Activated CD4-positive, alpha-beta memory T cell treated with anti-CD3 and anti-CD28 coated beads for 36 hours (primary cell): ENCODE measurements around the gene SNW1. TPM values are rescaled to one million over a fixed set of nuclear protein-coding genes. Genes with fewer than 3 reads are reported as not detected.
A peak's percentile ranks its signal among the peaks of the same experiment; 100 is the strongest.

Experiments used
- CTCF ChIA-PET: fragments of 350-600 bp; sonication (Branson Sonifier 250); formaldehyde crosslinking; loops from one replicate; lab custom pipeline; 2021; ENCODE audit warnings: antibody characterized with exemption, inconsistent platforms; lab: Charles Lee
- POLR2A ChIA-PET: fragments of 350-600 bp; sonication (Branson Sonifier 250); formaldehyde crosslinking; loops from one replicate; lab custom pipeline; 2021; ENCODE audit warnings: antibody characterized with exemption; lab: Charles Lee
- DNase-seq: peaks from one replicate; pipeline ENCODE4 v3.0.0-alpha.2; 2020
- H3K27ac Mint-ChIP-seq: one replicate; pipeline ENCODE4 v1.8.0; 2021; ENCODE audit warnings: mixed read lengths
- H3K27me3 Mint-ChIP-seq: one replicate; pipeline ENCODE4 v1.8.0; 2021; ENCODE audit warnings: mixed read lengths
- H3K36me3 Mint-ChIP-seq: one replicate; pipeline ENCODE4 v1.8.0; 2021; ENCODE audit warnings: mixed read lengths
- H3K4me1 Mint-ChIP-seq: one replicate; pipeline ENCODE4 v1.8.0; 2021; ENCODE audit warnings: low read depth, mixed read lengths
- H3K4me3 Mint-ChIP-seq: one replicate; pipeline ENCODE4 v1.8.0; 2021; ENCODE audit warnings: mild to moderate bottlenecking, mixed read lengths
- H3K9me3 Mint-ChIP-seq: one replicate; pipeline ENCODE4 v1.8.0; 2021; ENCODE audit warnings: mixed read lengths
- intact Hi-C: fragments of 100-400 bp; cut with micrococcal nuclease; formaldehyde crosslinking; loops from one replicate; pipeline ENCODE4 v1.15.1; 2023
- total RNA-seq, 2 experiments: library from RNA; stranded (reverse); gene quantifications; one replicate each; pipeline ENCODE4 v1.2.3, GENCODE V29; 2021

Gene SNW1
- total RNA-seq, 2 experiments from 2014 or later, result 115 to 120 TPM

GRCh38 chr14:77707724-77708408, 53.1 kb downstream of the SNW1 start, which contains the start of the genes ALKBH1 and SLIRP:
ALKBH1 (minus strand) TSS chr14:77708023; CDS start chr14:77708004, 19 bp downstream.
SLIRP (plus strand) TSS chr14:77708103; CDS start chr14:77708112, 9 bp downstream.
- H3K9me3 Mint-ChIP-seq, result no peaks in the 10 kb centered on the region
- DNase-seq, result peak; percentile 93
- POLR2A ChIA-PET, result interaction anchor here (0.8 to 1.1 kb wide), 3 partner anchors 13 to 331 kb away, joined by 3 read pairs; partner anchors contain the start of genes ADCK1, SAMD15 and TMED8
- CTCF ChIA-PET, result interaction anchor here (0.6 to 2.0 kb wide), 4 partner anchors 249 to 560 kb away, joined by 3 to 10 read pairs (median 4); partner anchors contain the start of genes AHSA1 and SAMD15
- intact Hi-C loops, result loop anchor here (1.0 to 10.0 kb wide), 6 partner anchors 53 to 387 kb away; partner anchors contain the start of genes ADCK1, GSTZ1, SAMD15 and SNW1
- no peaks in the 10 kb centered on the region for H3K27me3 Mint-ChIP-seq
- peaks cover 45% of the 10 kb centered on the region for H3K4me1 Mint-ChIP-seq
- peak within 1 kb of the TSS; percentile 86 for H3K27ac Mint-ChIP-seq
- peaks cover 33% of the 10 kb centered on the region for H3K36me3 Mint-ChIP-seq
- peak within 1 kb of the TSS; percentile 90 for H3K4me3 Mint-ChIP-seq

GRCh38 chr14:77707355-77707723, 53.6 kb downstream of the SNW1 start:
- H3K4me1 Mint-ChIP-seq, result peaks cover 41% of the 10 kb centered on the region
- intact Hi-C loops, result loop anchor here (10.0 kb wide), 1 partner anchor 333 kb away; the partner anchor contains the start of genes SAMD15 and TMED8
- peak overlapping the region; percentile 90 for H3K4me3 Mint-ChIP-seq
- POLR2A ChIA-PET, result no interaction called here
- DNase-seq, result no peak
- H3K36me3 Mint-ChIP-seq, result peaks cover 30% of the 10 kb centered on the region
- peak overlapping the region; percentile 86 for H3K27ac Mint-ChIP-seq
- no peaks in the 10 kb centered on the region for H3K27me3 Mint-ChIP-seq
- CTCF ChIA-PET, result interaction anchor here (0.6 to 2.0 kb wide), 2 partner anchors 249 to 330 kb away, joined by 3 to 10 read pairs; partner anchors contain the start of genes AHSA1 and SAMD15
- H3K9me3 Mint-ChIP-seq, result no peaks in the 10 kb centered on the region

DNA sequence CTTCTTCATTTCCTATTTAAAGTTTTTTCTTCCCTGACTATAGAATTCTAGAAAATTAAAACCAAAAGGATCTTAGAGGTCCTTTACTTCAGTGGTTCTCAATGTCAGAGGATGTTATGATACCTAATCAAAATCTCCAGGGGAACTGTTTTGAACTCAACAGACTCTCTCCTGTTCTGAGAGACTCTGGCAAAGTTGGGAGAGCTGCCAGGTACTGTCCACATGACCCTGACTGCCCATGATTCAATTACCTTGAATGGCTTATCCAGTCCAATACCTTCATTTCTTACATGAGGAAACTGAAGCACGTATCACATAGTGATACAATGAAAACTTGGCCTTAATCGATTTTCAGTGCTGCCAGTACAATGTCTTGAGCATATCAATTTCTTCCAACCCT, 69.7 kb downstream of the SNW1 start:
- Mint-ChIP-seq H3K36me3 (peaks cover 30% of the 10 kb centered on the region), H3K4me3 (no peak overlapping the region), H3K4me1 (no peaks in the 10 kb centered on the region), H3K27me3 (no peaks in the 10 kb centered on the region), H3K27ac (no peak overlapping the region), H3K9me3 (no peaks in the 10 kb centered on the region)
- DNase-seq, result no peak
- CTCF ChIA-PET, result no interaction called here
- POLR2A ChIA-PET, result interaction anchor here (0.8 kb wide), 1 partner anchor 9 kb away, joined by 3 read pairs; no protein-coding TSS in a partner anchor
- intact Hi-C loops, result no loop called here

DNA sequence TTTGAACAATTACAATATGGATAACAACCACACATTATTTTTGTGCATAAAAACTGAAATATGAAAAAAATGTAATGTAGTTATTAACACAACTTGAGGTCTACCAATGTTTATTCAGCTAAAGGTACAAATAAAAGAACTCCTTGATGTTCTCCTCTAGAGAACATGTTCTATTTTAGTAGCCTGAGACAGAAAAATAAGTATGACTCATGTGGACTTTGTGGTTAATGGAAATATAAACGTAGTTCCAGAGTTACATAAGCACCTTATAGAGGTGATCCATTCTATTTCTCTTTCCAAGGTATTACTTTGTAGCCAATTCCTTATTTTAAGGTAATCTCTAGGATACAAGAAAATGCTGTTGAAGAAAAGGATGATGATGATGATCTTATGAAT, 78.8 kb downstream of the SNW1 start:
- no peaks in the 10 kb centered on the region for H3K27me3 Mint-ChIP-seq
- H3K36me3 Mint-ChIP-seq, result peaks cover 11% of the 10 kb centered on the region
- intact Hi-C loops, result no loop called here
- no peak for DNase-seq
- H3K27ac Mint-ChIP-seq, result no peak overlapping the region
- H3K4me3 Mint-ChIP-seq, result no peak overlapping the region
- ChIA-PET POLR2A (interaction anchor here (0.7 kb wide), 1 partner anchor 10 kb away, joined by 3 read pairs; no protein-coding TSS in a partner anchor), CTCF (no interaction called here)
- H3K4me1 Mint-ChIP-seq, result peaks cover 7% of the 10 kb centered on the region
- no peaks in the 10 kb centered on the region for H3K9me3 Mint-ChIP-seq

DNA sequence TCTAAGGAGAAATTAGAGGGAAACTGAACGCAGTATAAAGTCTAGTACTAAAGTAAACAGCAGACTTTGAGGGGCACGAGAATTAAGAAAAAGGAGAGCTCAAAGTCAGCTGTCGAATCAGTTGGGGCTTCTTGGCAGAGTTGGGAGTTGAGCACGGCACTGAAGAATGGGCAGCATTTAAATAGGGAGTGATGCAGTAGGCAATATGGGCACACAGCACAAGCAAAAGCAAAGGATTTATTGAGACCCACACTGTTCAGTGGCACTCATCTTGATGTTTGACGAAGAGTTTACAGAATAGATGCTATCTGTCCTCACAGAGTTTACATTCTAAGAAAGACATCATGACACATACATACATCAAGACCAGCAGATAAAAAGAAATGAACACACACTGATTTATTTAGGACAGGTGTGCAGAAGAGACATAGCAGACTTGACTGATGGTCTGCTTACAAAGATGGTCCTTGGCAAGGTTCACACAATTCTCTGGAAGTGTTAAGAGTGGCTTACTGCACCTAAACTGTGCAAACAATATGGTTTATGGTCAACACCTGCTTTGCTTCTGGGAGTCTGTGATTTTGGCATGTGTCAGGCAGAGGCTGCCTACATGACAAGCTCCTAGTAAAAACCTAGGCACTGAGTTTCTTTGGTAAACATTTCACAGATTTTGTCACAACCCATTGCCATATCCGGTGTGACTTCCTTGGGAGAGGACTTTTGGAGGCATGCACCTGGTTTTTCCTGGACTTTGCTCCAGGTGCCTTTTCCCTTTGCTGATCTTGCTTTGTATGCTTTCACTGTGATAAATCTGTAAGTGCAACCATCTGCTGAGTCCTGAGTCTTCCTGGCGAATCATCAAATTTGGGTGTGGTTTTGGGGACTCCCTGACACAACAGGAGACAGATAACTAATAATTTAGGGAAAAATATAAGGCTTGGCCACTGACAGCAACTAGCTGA, 79.5 kb downstream of the SNW1 start:
- CTCF ChIA-PET, result interaction anchor here (0.7 kb wide), 1 partner anchor 19 kb away, joined by 3 read pairs; no protein-coding TSS in a partner anchor
- intact Hi-C loops, result no loop called here
- H3K4me1 Mint-ChIP-seq, result peaks cover 7% of the 10 kb centered on the region
- H3K27ac Mint-ChIP-seq, result no peak overlapping the region
- DNase-seq, result no peak
- no peaks in the 10 kb centered on the region for H3K9me3 Mint-ChIP-seq
- H3K27me3 Mint-ChIP-seq, result no peaks in the 10 kb centered on the region
- POLR2A ChIA-PET, result interaction anchor here (0.7 kb wide), 1 partner anchor 10 kb away, joined by 3 read pairs; no protein-coding TSS in a partner anchor
- H3K36me3 Mint-ChIP-seq, result peaks cover 11% of the 10 kb centered on the region
- H3K4me3 Mint-ChIP-seq, result no peak overlapping the region

DNA sequence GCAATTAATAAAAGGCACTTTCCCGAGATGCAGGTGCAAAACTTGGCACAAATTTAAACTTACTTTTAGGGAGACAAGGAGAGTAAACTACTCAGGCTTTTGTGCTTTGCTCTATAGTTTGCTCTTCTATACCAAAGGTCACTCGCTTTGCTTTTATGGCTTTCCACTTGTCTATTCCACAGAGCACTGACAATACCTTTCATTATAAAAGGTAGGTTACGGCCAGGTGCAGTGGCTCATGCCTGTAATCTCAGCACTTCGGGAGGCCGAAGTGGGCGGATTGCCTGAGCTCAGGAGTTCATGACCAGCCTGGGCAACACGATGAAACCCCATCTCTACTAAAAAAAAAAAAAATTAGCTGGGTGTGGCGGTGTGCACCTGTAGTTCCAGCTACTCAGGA, 86.0 kb downstream of the SNW1 start:
- no peaks in the 10 kb centered on the region for H3K4me1 Mint-ChIP-seq
- no peak for DNase-seq
- H3K36me3 Mint-ChIP-seq, result peaks cover 27% of the 10 kb centered on the region
- no peaks in the 10 kb centered on the region for H3K27me3 Mint-ChIP-seq
- CTCF ChIA-PET, result no interaction called here
- POLR2A ChIA-PET, result no interaction called here
- no peak overlapping the region for H3K4me3 Mint-ChIP-seq
- no peak overlapping the region for H3K27ac Mint-ChIP-seq
- intact Hi-C loops, result no loop called here
- H3K9me3 Mint-ChIP-seq, result no peaks in the 10 kb centered on the region

DNA sequence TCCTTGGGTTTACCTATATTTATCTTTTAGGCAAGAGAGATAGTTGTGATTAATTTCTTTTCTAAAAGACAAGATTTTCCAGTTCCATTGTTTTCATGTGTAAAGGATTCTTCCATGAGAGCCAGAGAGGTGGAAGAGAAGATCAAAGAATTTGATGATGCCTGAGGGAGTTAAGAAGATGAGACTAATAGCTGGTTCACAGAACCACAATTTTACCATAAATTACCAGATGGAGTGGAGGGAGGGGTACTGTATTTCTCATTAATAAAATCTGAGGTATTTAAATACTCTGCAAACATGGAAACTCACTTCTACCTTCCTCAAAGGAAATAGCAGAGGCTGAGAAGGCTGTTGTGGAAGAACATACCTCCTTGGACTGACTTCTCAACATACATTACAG, 87.8 kb downstream of the SNW1 start:
- DNase-seq, result no peak
- no peaks in the 10 kb centered on the region for H3K9me3 Mint-ChIP-seq
- H3K4me3 Mint-ChIP-seq, result no peak overlapping the region
- no peaks in the 10 kb centered on the region for H3K4me1 Mint-ChIP-seq
- H3K36me3 Mint-ChIP-seq, result peaks cover 21% of the 10 kb centered on the region
- ChIA-PET CTCF (no interaction called here), POLR2A (no interaction called here)
- H3K27ac Mint-ChIP-seq, result no peak overlapping the region
- H3K27me3 Mint-ChIP-seq, result no peaks in the 10 kb centered on the region
- intact Hi-C loops, result no loop called here

Other genes starting within 250 kb of the SNW1 start
- gene SPTLC2, start 144.5 kb downstream of the SNW1 start, total RNA-seq, result 10 to 100 TPM; 23.6 to 23.9 TPM
- gene ALKBH1, start 53.1 kb downstream of the SNW1 start, total RNA-seq, result 10 to 100 TPM; 13.2 to 16.1 TPM
- gene SLIRP, start 53.1 kb downstream of the SNW1 start, total RNA-seq, result 100 to 1,000 TPM; 138 to 146 TPM
- 1 to 10 TPM; 3.2 to 3.7 TPM for gene ADCK1, start 39.0 kb upstream of the SNW1 start, total RNA-seq